Lower leg skin (tissue), 4 donors: ENCODE results near the gene SLC38A6. TPM values are rescaled to one million over a fixed set of nuclear protein-coding genes. Genes with fewer than 3 reads are reported as not detected.

Experiments used
- DNase-seq, 2 donors: peaks; one replicate each; pipeline ENCODE4 v3.0.0-alpha.2; 2019; ENCODE audit warnings: low spot score in 2 of 2
- H3K4me3 ChIP-seq: fragments of 200-600 bp; sonication (generic); 2 replicates; pipeline ENCODE4 v1.5.1; 2017; ENCODE audit warnings: mild to moderate bottlenecking, low read depth; ENCODE audit not compliant: poor library complexity, severe bottlenecking
- POLR2A ChIP-seq, 2 donors: fragments of 450-650 bp; IDR thresholded peaks; one replicate each; pipeline ENCODE4 v1.6.1; 2016 to 2017; ENCODE audit warnings: antibody characterized with exemption in 2 of 2, mild to moderate bottlenecking in 1 of 2, moderate library complexity in 1 of 2
- WGBS, 2 donors: methylation state at CpG; one replicate each; pipeline ENCODE4 v1.1.5; 2018; 5-methylcytosine and 5-hydroxymethylcytosine counted together
- intact Hi-C: fragments of 100-400 bp; cut with DNase I; formaldehyde crosslinking; loops from one replicate; pipeline ENCODE4 v1.15.0; 2023; ENCODE audit warnings: low total_unique reads
- total RNA-seq, 4 donors: library from RNA; depleted of rRNA; stranded (reverse); fragments of >200 nt; gene quantifications; one replicate each; pipeline ENCODE4 v1.1.0, GENCODE V29; 2016
- TF ChIP-seq, protein P1 (sequence below), 3 donors: fragments of 450-650 bp; IDR thresholded peaks; one replicate each; pipeline ENCODE4 v1.5.1; 2016; ENCODE audit warnings: antibody characterized with exemption in 3 of 3, mild to moderate bottlenecking in 3 of 3, moderate library complexity in 2 of 3

SLC38A6 gene
- total RNA-seq, 4 donors from 2014 or later = 2.7 to 18.1 (median 9.1) TPM

DNA sequence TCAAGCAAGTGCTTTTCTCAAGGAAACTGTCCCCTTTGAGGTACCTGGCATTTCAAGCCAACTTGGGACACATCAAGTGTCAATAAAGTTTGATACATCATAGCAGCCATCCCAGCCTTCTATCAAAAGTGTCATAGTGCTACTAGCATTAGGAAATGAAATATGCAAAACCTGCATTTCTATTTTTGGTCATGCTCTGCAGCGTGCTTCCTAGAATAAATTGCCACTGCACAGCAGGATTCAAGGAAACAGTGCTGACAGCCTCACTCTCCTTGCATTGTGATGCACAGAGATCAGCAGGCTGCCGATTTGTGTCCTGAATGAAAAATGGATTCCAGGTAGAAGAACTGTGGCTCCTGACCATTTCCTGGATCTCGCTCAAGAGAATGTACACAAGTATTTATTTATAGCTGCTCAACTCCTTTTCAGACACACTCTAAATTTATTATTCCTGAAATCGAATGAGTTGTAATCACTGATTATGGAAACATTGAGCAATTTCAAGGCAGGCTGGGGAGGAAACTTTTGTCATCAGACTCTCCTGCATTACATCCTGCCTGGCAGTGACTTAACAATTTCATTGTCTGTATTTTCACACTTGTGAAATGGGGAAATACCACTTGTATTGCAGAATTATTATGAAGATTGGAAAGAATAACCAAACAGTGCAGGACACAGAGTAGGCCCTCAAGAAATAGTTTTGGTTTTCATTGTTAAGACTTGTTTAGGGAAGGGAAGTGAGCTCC, 120.9 kb downstream of the SLC38A6 start:
- 49 to 54% methylated on average over 4 of the region's 4 CpGs for WGBS, 2 donors
- no peak for TF ChIP-seq POLR2A (IDR thresholded peaks at IDR 0.05)
- TF ChIP-seq, protein P1, sequence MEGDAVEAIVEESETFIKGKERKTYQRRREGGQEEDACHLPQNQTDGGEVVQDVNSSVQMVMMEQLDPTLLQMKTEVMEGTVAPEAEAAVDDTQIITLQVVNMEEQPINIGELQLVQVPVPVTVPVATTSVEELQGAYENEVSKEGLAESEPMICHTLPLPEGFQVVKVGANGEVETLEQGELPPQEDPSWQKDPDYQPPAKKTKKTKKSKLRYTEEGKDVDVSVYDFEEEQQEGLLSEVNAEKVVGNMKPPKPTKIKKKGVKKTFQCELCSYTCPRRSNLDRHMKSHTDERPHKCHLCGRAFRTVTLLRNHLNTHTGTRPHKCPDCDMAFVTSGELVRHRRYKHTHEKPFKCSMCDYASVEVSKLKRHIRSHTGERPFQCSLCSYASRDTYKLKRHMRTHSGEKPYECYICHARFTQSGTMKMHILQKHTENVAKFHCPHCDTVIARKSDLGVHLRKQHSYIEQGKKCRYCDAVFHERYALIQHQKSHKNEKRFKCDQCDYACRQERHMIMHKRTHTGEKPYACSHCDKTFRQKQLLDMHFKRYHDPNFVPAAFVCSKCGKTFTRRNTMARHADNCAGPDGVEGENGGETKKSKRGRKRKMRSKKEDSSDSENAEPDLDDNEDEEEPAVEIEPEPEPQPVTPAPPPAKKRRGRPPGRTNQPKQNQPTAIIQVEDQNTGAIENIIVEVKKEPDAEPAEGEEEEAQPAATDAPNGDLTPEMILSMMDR (IDR thresholded peaks at IDR 0.05) = no peak
- no peak overlapping the region for H3K4me3 ChIP-seq
- intact Hi-C loops = no loop called here
- no peak for DNase-seq

Other genes with a start within 250 kb of the SLC38A6 start
- 10 to 100 TPM in 2 of 4 donors, 1 to 10 TPM in 2; 8.4 to 25.4 (median 16.7) TPM for gene MNAT1, start 246.5 kb upstream of the SLC38A6 start, total RNA-seq
- 10 to 100 TPM in 1 of 4 donors, 1 to 10 TPM in 3; 5.9 to 13.9 (median 8.2) TPM for gene TRMT5, start 166 bp upstream of the SLC38A6 start, total RNA-seq